ENCODE measurements around the gene ZBTB25.

ZBTB25 gene

GRCh38 chr14:64513271-64513670 lies 9.6 kb upstream of the ZBTB25 start:
- no peak for DNase-seq

GRCh38 chr14:64510825-64511671 lies 7.4 kb upstream of the ZBTB25 start:
- DNase-seq, result peak; percentile 87

GRCh38 chr14:64509036-64509435 lies 5.4 kb upstream of the ZBTB25 start:
- DNase-seq, result no peak

- DNase-seq, result no peak
These were observed 4.7 kb upstream of the ZBTB25 start for GRCh38 chr14:64508215-64508776.

- DNase-seq, result no peak
These were observed 3.9 kb upstream of the ZBTB25 start for GRCh38 chr14:64507376-64508156.

- no peak for DNase-seq
These were observed 3.1 kb upstream of the ZBTB25 start for GRCh38 chr14:64506721-64507120.

GRCh38 chr14:64504897-64505794 lies 1.5 kb upstream of the ZBTB25 start:
- peak; percentile 84 for DNase-seq

- peak; percentile 53 for DNase-seq
These were observed 765 bp upstream of the ZBTB25 start, which contains the start of gene ZBTB1 for GRCh38 chr14:64504310-64504896. Gene ZBTB1, plus strand, starts transcription at chr14:64504770. Its CDS starts 16,735 bp downstream, at chr14:64521505.

GRCh38 chr14:64502887-64503433 lies 678 bp downstream of the ZBTB25 start:
- no peak for DNase-seq

GRCh38 chr14:64502456-64502855 lies 1.2 kb downstream of the ZBTB25 start:
- DNase-seq, result no peak

GRCh38 chr14:64501411-64502171 lies 2.0 kb downstream of the ZBTB25 start:
- no peak for DNase-seq

- DNase-seq, result no peak
These were observed 3.5 kb downstream of the ZBTB25 start for GRCh38 chr14:64500088-64500487.

GRCh38 chr14:64496764-64497163 lies 6.9 kb downstream of the ZBTB25 start:
- no peak for DNase-seq

GRCh38 chr14:64495252-64495651 lies 8.4 kb downstream of the ZBTB25 start:
- DNase-seq, result no peak

- DNase-seq, result no peak
These were observed 10.2 kb downstream of the ZBTB25 start for GRCh38 chr14:64493455-64493854.

- no peak for DNase-seq
These were observed 12.0 kb downstream of the ZBTB25 start for GRCh38 chr14:64491637-64492036.

- no peak for DNase-seq
These were observed 15.0 kb downstream of the ZBTB25 start for GRCh38 chr14:64488590-64489099.

GRCh38 chr14:64478634-64479250 lies 24.9 kb downstream of the ZBTB25 start:
- peak; percentile 55 for DNase-seq

- no peak for DNase-seq
These were observed 27.2 kb downstream of the ZBTB25 start for GRCh38 chr14:64476438-64476837.

GRCh38 chr14:64475585-64476273 lies 27.9 kb downstream of the ZBTB25 start:
- DNase-seq, result no peak

All from NCI-H1694 (cell line).